H1 (cell line): ENCODE results near the gene STK33. TPM values are rescaled to one million over a fixed set of nuclear protein-coding genes. Genes with fewer than 3 reads are reported as not detected.

Experiments used
- CTCF ChIA-PET: fragments of 300-600 bp; sonication (Branson Sonifier 250); formaldehyde crosslinking; loops from one replicate; lab custom pipeline; 2021; ENCODE audit not compliant: partially characterized antibody; lab: Charles Lee
- POLR2A ChIA-PET: fragments of 300-600 bp; sonication (Branson Sonifier 250); formaldehyde crosslinking; loops from one replicate; lab custom pipeline; 2021; ENCODE audit warnings: inconsistent platforms; ENCODE audit not compliant: partially characterized antibody; lab: Charles Lee
- DNase-seq, 2 experiments: peaks; one replicate each; pipeline versions ENCODE4 v3.0.0 to v3.0.0-alpha.2; 2010 to 2022; ENCODE audit warnings: low spot score in 2 of 2, low read depth in 1 of 2, mixed read lengths in 1 of 2
- FAIRE-seq: peaks from 2 replicates; lab custom pipeline; 2011; peaks lifted over from hg19 to GRCh38; lab: Jason Lieb, UNC
- H2AFZ ChIP-seq: 2 replicates; pipeline ENCODE4 v1.8.1; 2012; ENCODE audit warnings: low read length, inconsistent platforms
- H2AK5ac ChIP-seq: 2 replicates; pipeline ENCODE4 v1.6.1; 2013; ENCODE audit warnings: low read depth, low read length
- H2BK120ac ChIP-seq: replicated peaks from 2 replicates; pipeline ENCODE3; 2013; ENCODE audit warnings: low read depth, low read length, inconsistent platforms
- H2BK12ac ChIP-seq: 2 replicates; pipeline ENCODE4 v1.6.1; 2013; ENCODE audit warnings: low read depth, low read length
- H2BK15ac ChIP-seq: 2 replicates; pipeline ENCODE4 v1.6.1; 2013; ENCODE audit warnings: low read length
- H2BK20ac ChIP-seq: 2 replicates; pipeline ENCODE4 v1.6.1; 2013; ENCODE audit warnings: low read length
- H2BK5ac ChIP-seq: 2 replicates; pipeline ENCODE4 v1.6.1; 2013; ENCODE audit warnings: low read depth, low read length
- H3K14ac ChIP-seq: 2 replicates; pipeline ENCODE4 v1.6.1; 2013; ENCODE audit warnings: inconsistent platforms; ENCODE audit not compliant: insufficient read length
- H3K18ac ChIP-seq: 2 replicates; pipeline ENCODE4 v1.6.1; 2013; ENCODE audit warnings: low read length; ENCODE audit errors: extremely low read depth
- H3K23ac ChIP-seq: 2 replicates; pipeline ENCODE4 v1.6.1; 2013; ENCODE audit warnings: inconsistent platforms; ENCODE audit not compliant: insufficient read length
- H3K23me2 ChIP-seq: 2 replicates; pipeline ENCODE4 v1.6.1; 2013; ENCODE audit warnings: low read depth, low read length
- H3K27ac ChIP-seq: 2 replicates; pipeline ENCODE4 v1.6.1; 2011; ENCODE audit warnings: low read depth, low read length, inconsistent platforms
- H3K27me3 ChIP-seq, 4 experiments: replicated peaks in 1 of 4; 1 replicate in 1 of 4; 2 replicates in 3 of 4; pipeline versions ENCODE4 v1.6.1 to v1.8.1; 2011 to 2013; ENCODE audit warnings: low read length in 3 of 4, mild to moderate bottlenecking in 3 of 4, inconsistent platforms in 2 of 4, mixed read lengths in 2 of 4, moderate library complexity in 1 of 4; ENCODE audit not compliant: control insufficient read depth in 3 of 4, insufficient read depth in 3 of 4; ENCODE audit errors: extremely low read depth in 1 of 4
- H3K36me3 ChIP-seq, 4 experiments: 2 replicates each; pipeline versions ENCODE4 v1.6.1 to v1.8.1; 2011 to 2013; ENCODE audit warnings: mild to moderate bottlenecking in 4 of 4, low read length in 3 of 4, moderate library complexity in 2 of 4, control low read depth in 1 of 4, inconsistent platforms in 1 of 4; ENCODE audit not compliant: insufficient read depth in 4 of 4, control insufficient read depth in 2 of 4
- H3K4ac ChIP-seq: replicated peaks from 2 replicates; pipeline ENCODE3; 2013; ENCODE audit warnings: low read length, low read depth, mixed read lengths, inconsistent platforms; ENCODE audit not compliant: insufficient read length
- H3K4me1 ChIP-seq, 4 experiments: replicated peaks in 1 of 4; 1 replicate in 1 of 4; 2 replicates in 3 of 4; pipeline versions ENCODE4 v1.6.1 to v1.8.1; 2011 to 2013; ENCODE audit warnings: low read length in 3 of 4, inconsistent platforms in 2 of 4, mixed read lengths in 1 of 4; ENCODE audit not compliant: insufficient read depth in 4 of 4, control insufficient read depth in 3 of 4
- H3K4me2 ChIP-seq, 2 experiments: 2 replicates each; pipeline versions ENCODE4 v1.6.1 to v1.8.1; 2011 to 2013; ENCODE audit warnings: low read depth in 2 of 2, low read length in 2 of 2, control low read depth in 1 of 2, inconsistent platforms in 1 of 2, mild to moderate bottlenecking in 1 of 2; ENCODE audit not compliant: insufficient read depth in 1 of 2
- H3K4me3 ChIP-seq, 4 experiments: fragments of 200-600, 300-600 bp in 1 of 4; sonication (generic), shearing (Covaris generic), sonication (Bioruptor Twin) in 1 of 4; 2 replicates each; pipeline versions ENCODE4 v1.5.1 to v1.8.1; 2011 to 2016; ENCODE audit warnings: low read length in 4 of 4, low read depth in 3 of 4, control low read depth in 2 of 4, inconsistent platforms in 2 of 4, mild to moderate bottlenecking in 2 of 4, mixed read lengths in 1 of 4, moderate library complexity in 1 of 4; ENCODE audit not compliant: insufficient read depth in 2 of 4; ENCODE audit errors: extremely low read depth in 1 of 4
- H3K56ac ChIP-seq: replicated peaks from 2 replicates; pipeline ENCODE3; 2013; ENCODE audit warnings: low read depth, mild to moderate bottlenecking, mixed read lengths, low read length, inconsistent platforms; ENCODE audit not compliant: insufficient read length
- H3K79me1 ChIP-seq: 2 replicates; pipeline ENCODE4 v1.6.1; 2013; ENCODE audit warnings: low read depth, low read length, control low read depth
- H3K79me2 ChIP-seq, 2 experiments: 2 replicates each; pipeline versions ENCODE4 v1.6.1 to v1.8.1; 2012 to 2013; ENCODE audit warnings: low read length in 2 of 2, mild to moderate bottlenecking in 2 of 2, inconsistent platforms in 1 of 2; ENCODE audit not compliant: insufficient read depth in 2 of 2, control insufficient read depth in 1 of 2
- H3K9ac ChIP-seq, 4 experiments: replicated peaks in 1 of 4; 1 replicate in 1 of 4; 2 replicates in 3 of 4; pipeline versions ENCODE4 v1.6.1 to v1.8.1; 2011 to 2013; ENCODE audit warnings: low read depth in 3 of 4, low read length in 3 of 4, control low read depth in 2 of 4, mild to moderate bottlenecking in 2 of 4, moderate library complexity in 2 of 4, inconsistent platforms in 1 of 4; ENCODE audit errors: extremely low read depth in 1 of 4
- H3K9me3 ChIP-seq, 2 experiments: 2 replicates each; pipeline versions ENCODE4 v1.6.1 to v1.8.1; 2012 to 2013; ENCODE audit warnings: mild to moderate bottlenecking in 2 of 2, moderate library complexity in 2 of 2, control low read depth in 1 of 2, inconsistent platforms in 1 of 2, low read depth in 1 of 2, low read length in 1 of 2, mixed read lengths in 1 of 2; ENCODE audit not compliant: insufficient read depth in 2 of 2
- H4K20me1 ChIP-seq, 2 experiments: replicated peaks in 1 of 2; 2 replicates each; pipeline versions ENCODE3 to v1.8.1; 2011 to 2013; ENCODE audit warnings: inconsistent platforms in 2 of 2, low read length in 2 of 2, mild to moderate bottlenecking in 1 of 2; ENCODE audit not compliant: insufficient read depth in 2 of 2, control insufficient read depth in 1 of 2
- H4K5ac ChIP-seq: 2 replicates; pipeline ENCODE4 v1.6.1; 2013; ENCODE audit warnings: low read length, low read depth, mixed read lengths, inconsistent platforms; ENCODE audit not compliant: insufficient read length
- H4K8ac ChIP-seq: 2 replicates; pipeline ENCODE4 v1.8.0; 2013; ENCODE audit warnings: mild to moderate bottlenecking, moderate library complexity, low read length, inconsistent platforms; ENCODE audit not compliant: insufficient read depth; ENCODE audit errors: extremely low read depth
- H4K91ac ChIP-seq: replicated peaks from 2 replicates; pipeline ENCODE3; 2013; ENCODE audit warnings: low read length, mixed read lengths, inconsistent platforms; ENCODE audit not compliant: insufficient read length
- EP300 ChIP-seq, 2 experiments: IDR thresholded peaks; 1 replicate in 1 of 2; 2 replicates in 1 of 2; pipeline ENCODE4 v1.6.1; 2011 to 2012; ENCODE audit warnings: low read depth in 2 of 2, low read length in 2 of 2, mild to moderate bottlenecking in 2 of 2, borderline replicate concordance in 1 of 2, inconsistent platforms in 1 of 2, moderate library complexity in 1 of 2
- WGBS, 2 experiments: shearing (Covaris generic) in 1 of 2; methylation state at CpG; one replicate each; pipeline versions ENCODE4 v1.1.6 to v1.1.7; 2013 to 2015; ENCODE audit warnings: low lambda C conversion rate in 2 of 2, mixed read lengths in 2 of 2, inconsistent platforms in 1 of 2, low coverage in 1 of 2, missing lambda C conversion rate in 1 of 2; ENCODE audit not compliant: insufficient replicate concordance in 2 of 2, insufficient coverage in 1 of 2, insufficient read length in 1 of 2; ENCODE audit errors: extremely low coverage in 1 of 2, missing lambda C conversion rate in 1 of 2; 5-methylcytosine and 5-hydroxymethylcytosine counted together
- polyA plus RNA-seq, 7 experiments: library from polyadenylated mRNA; depleted of rRNA in 3 of 7; stranded (reverse) in 5 of 7; unstranded in 2 of 7; fragments of >200 nt in 5 of 7; fragments of 200-250 nt in 2 of 7; gene quantifications; 1 replicate in 5 of 7; 2 replicates in 1 of 7; 4 replicates in 1 of 7; pipeline versions ENCODE4 v1.2.1 to v1.2.3, GENCODE V29; 2011 to 2013; ENCODE audit warnings: missing spikeins in 2 of 7, mixed read lengths in 2 of 7
- total RNA-seq: library from RNA; stranded (reverse); fragmentation: NEBNext Ultra II Directional; extraction: Animal tissue kit (Norgen Biotek cat#: 25700); gene quantifications from 2 replicates; pipeline ENCODE4 v1.2.1, GENCODE V29; 2021

STK33 gene
- total and polyA plus RNA-seq, 2 of the 8 experiments (the other 6 are each of a cell fraction or from before 2014, with no cell fraction given), result 8.8 to 25.1 TPM

DNA sequence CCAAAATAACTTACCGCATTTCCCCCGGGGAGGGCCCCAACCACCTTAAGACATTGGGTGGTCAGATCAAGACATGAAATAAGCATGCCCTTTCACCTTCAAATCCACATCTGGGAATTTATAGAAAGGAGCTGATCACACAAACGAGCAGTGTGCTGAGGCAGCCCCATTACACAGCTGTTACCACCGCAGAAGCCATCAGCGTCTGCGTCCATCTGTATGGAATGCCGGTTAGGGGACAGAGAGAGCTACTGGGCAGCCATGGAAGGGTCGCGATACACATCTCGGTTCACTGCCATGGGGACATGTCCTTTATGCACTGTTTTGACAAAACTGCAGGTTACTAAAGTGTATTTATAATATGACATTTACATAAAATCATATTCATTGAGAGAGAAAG is 225.3 kb downstream of the STK33 start:
- no peak for FAIRE-seq

More for the DNA sequence above, 225.3 kb downstream of the STK33 start:
- no peak overlapping the region for H3K4me2 ChIP-seq
- no peaks in the 10 kb centered on the region for H3K79me2 ChIP-seq
- no peak overlapping the region for H2BK20ac ChIP-seq
- POLR2A ChIA-PET, result interaction anchor here (0.7 to 1.0 kb wide), 2 partner anchors 60 to 315 kb away, joined by 3 read pairs; no protein-coding TSS in a partner anchor
- no peak overlapping the region for H4K5ac ChIP-seq
- no peak overlapping the region for H2AFZ ChIP-seq
- no peak overlapping the region for H3K23ac ChIP-seq
- no peak overlapping the region for H3K9ac ChIP-seq
- no peak for DNase-seq
- no peaks in the 10 kb centered on the region for H3K27me3 ChIP-seq
- no peak for TF ChIP-seq EP300 (IDR thresholded peaks at IDR 0.05; ENCODE audit: borderline replicate concordance in 1 of 2, low read depth in 2 of 2, low read length in 2 of 2)
- TF ChIP-seq, all 59 proteins: peak for 0
- H3K79me1 ChIP-seq, result no peaks in the 10 kb centered on the region
- CTCF ChIA-PET, result interaction anchor here (0.7 to 2.6 kb wide), 10 partner anchors 8 to 591 kb away, joined by 3 to 18 read pairs (median 4); no protein-coding TSS in a partner anchor
- no peak overlapping the region for H3K14ac ChIP-seq
- no peaks in the 10 kb centered on the region for H3K36me3 ChIP-seq
- H4K20me1 ChIP-seq, result no peaks in the 10 kb centered on the region
- H3K4me3 ChIP-seq, result no peak overlapping the region
- H4K91ac ChIP-seq, result no peak overlapping the region
- 96% methylated on average over 10 of the region's 10 CpGs; no CpG with 5 or more reads in 1 of the 2 experiments for WGBS, 2 experiments
- no peaks in the 10 kb centered on the region for H3K9me3 ChIP-seq
- H3K4me1 ChIP-seq, result no peaks in the 10 kb centered on the region
- no peaks in the 10 kb centered on the region for H3K23me2 ChIP-seq
- no peak overlapping the region for H4K8ac ChIP-seq
- no peak overlapping the region for H3K27ac ChIP-seq
- no peak overlapping the region for H3K18ac ChIP-seq
- H3K56ac ChIP-seq, result no peak overlapping the region
- H2BK15ac ChIP-seq, result no peak overlapping the region
- H2AK5ac ChIP-seq, result no peak overlapping the region
- H2BK5ac ChIP-seq, result no peak overlapping the region
- no peak overlapping the region for H2BK12ac ChIP-seq
- no peak overlapping the region for H2BK120ac ChIP-seq
- no peak overlapping the region for H3K4ac ChIP-seq
